GM12878 (cell line): Measurements from ENCODE around the gene GEMIN2. TPM values are rescaled to one million over a fixed set of nuclear protein-coding genes. Genes with fewer than 3 reads are reported as not detected.

Source experiments
- ATAC-seq: fragments of 200-7000 bp; cut with Tn5 transposase; 3 replicates; pipeline ENCODE4 v1.9.1; 2020; ENCODE audit warnings: mild to moderate bottlenecking, moderate library complexity
- BruUV-seq: library from RNA; stranded (reverse); fragments of 400-500 nt; replicated peaks from 2 replicates; lab custom pipeline; 2021; lab: Mats Ljungman, UMichigan
- CTCF ChIA-PET: fragments of 300-600 bp; sonication (Branson Sonifier 250); formaldehyde crosslinking; extraction: SDS; loops from one replicate; lab custom pipeline; 2021; ENCODE audit warnings: inconsistent platforms; lab: Yijun Ruan, JAX
- POLR2A ChIA-PET: fragments of 350-600 bp; formaldehyde crosslinking; extraction: SDS; loops from one replicate; lab custom pipeline; 2021; ENCODE audit warnings: inconsistent platforms; lab: Charles Lee
- RAD21 ChIA-PET: fragments of 300-600 bp; sonication (Branson Sonifier 250); formaldehyde crosslinking; loops from one replicate; lab custom pipeline; 2023; ENCODE audit warnings: antibody characterized with exemption; ENCODE audit not compliant: unreplicated experiment; lab: Charles Lee
- SMC1A ChIA-PET: fragments of 300-600 bp; sonication (Branson Sonifier 250); formaldehyde crosslinking; loops from one replicate; lab custom pipeline; 2023; ENCODE audit not compliant: unreplicated experiment, uncharacterized antibody; lab: Charles Lee
- DNase-seq: peaks from one replicate; pipeline ENCODE4 v3.0.0-alpha.2; 2011; ENCODE audit warnings: low read depth, low spot score
- FAIRE-seq: peaks from 3 replicates; lab custom pipeline; 2011; peaks lifted over from hg19 to GRCh38; lab: Jason Lieb, UNC
- H2AFZ ChIP-seq: 2 replicates; pipeline ENCODE4 v1.6.0; 2011; ENCODE audit warnings: low read depth, low read length, control low read depth; ENCODE audit not compliant: control insufficient read depth
- H3K27ac ChIP-seq: 2 replicates; pipeline ENCODE4 v1.5.1; 2011; ENCODE audit warnings: control low read depth; ENCODE audit not compliant: control insufficient read depth, insufficient read depth
- H3K27me3 ChIP-seq, 2 experiments: replicated peaks in 1 of 2; 2 replicates each; pipeline versions ENCODE4 v1.6.0 to v1.6.1; 2011; ENCODE audit warnings: low read length in 1 of 2; ENCODE audit not compliant: control insufficient read depth in 2 of 2, insufficient read depth in 2 of 2
- H3K36me3 ChIP-seq, 2 experiments: 2 replicates each; pipeline ENCODE4 v1.5.1; 2011; ENCODE audit warnings: low read length in 1 of 2; ENCODE audit not compliant: control insufficient read depth in 2 of 2, insufficient read depth in 2 of 2
- H3K4me1 ChIP-seq: 2 replicates; pipeline ENCODE4 v1.6.1; 2011; ENCODE audit warnings: mild to moderate bottlenecking, low read length, moderate library complexity, mixed read lengths; ENCODE audit not compliant: control insufficient read depth, insufficient read depth
- H3K4me2 ChIP-seq: 2 replicates; pipeline ENCODE4 v1.6.0; 2011; ENCODE audit warnings: control low read depth; ENCODE audit not compliant: control insufficient read depth, insufficient read depth
- H3K4me3 ChIP-seq: fragments of 200-600 bp; sonication (generic); 2 replicates; pipeline ENCODE4 v1.5.1; 2016
- H3K79me2 ChIP-seq: 2 replicates; pipeline ENCODE4 v1.6.0; 2011; ENCODE audit warnings: low read length; ENCODE audit not compliant: control insufficient read depth, insufficient read depth
- H3K9ac ChIP-seq: 2 replicates; pipeline ENCODE4 v1.8.0; 2011; ENCODE audit warnings: low read length, control low read depth, mixed read lengths; ENCODE audit not compliant: control insufficient read depth, insufficient read depth
- H3K9me3 ChIP-seq: replicated peaks from 3 replicates; pipeline ENCODE4 v1.5.1; 2011; ENCODE audit warnings: mild to moderate bottlenecking, low read length; ENCODE audit not compliant: control insufficient read depth, insufficient read depth
- H4K20me1 ChIP-seq: 2 replicates; pipeline ENCODE4 v1.6.0; 2011; ENCODE audit not compliant: control insufficient read depth, insufficient read depth
- BCL3 ChIP-seq: IDR thresholded peaks from 2 replicates; pipeline ENCODE4 v1.6.1; 2011; ENCODE audit warnings: borderline replicate concordance, low read depth, mild to moderate bottlenecking, moderate library complexity, low read length; ENCODE audit not compliant: insufficient read depth, poor library complexity, severe bottlenecking
- CBX3 ChIP-seq: fragments of 200-600 bp; sonication (generic); IDR thresholded peaks from 2 replicates; pipeline ENCODE4 v1.6.1; 2016; ENCODE audit warnings: low read depth, borderline replicate concordance
- CREB1 ChIP-seq: IDR thresholded peaks from 2 replicates; pipeline ENCODE4 v1.6.1; 2012; ENCODE audit warnings: low read depth, mild to moderate bottlenecking, inconsistent platforms
- CTCF ChIP-seq, 3 experiments: IDR thresholded peaks in 2 of 3; conservative IDR thresholded peaks in 1 of 3; 2 replicates each; pipeline ENCODE4 v1.5.1; 2011; ENCODE audit warnings: low read depth in 3 of 3, low read length in 3 of 3, mild to moderate bottlenecking in 3 of 3, control low read depth in 2 of 3, moderate library complexity in 2 of 3, inconsistent platforms in 1 of 3, mixed read lengths in 1 of 3; ENCODE audit not compliant: control insufficient read depth in 2 of 3, insufficient read depth in 1 of 3; ENCODE audit errors: extremely low read depth in 1 of 3
- EED ChIP-seq: sonication (generic); IDR thresholded peaks from 2 replicates; pipeline ENCODE4 v1.6.1; 2016; ENCODE audit warnings: antibody characterized with exemption, low read depth
- ELK1 ChIP-seq: IDR thresholded peaks from 2 replicates; pipeline ENCODE4 v1.6.1; 2012; ENCODE audit warnings: low read depth, low read length, improper control_type of control experiment
- ESRRA ChIP-seq: IDR thresholded peaks from 2 replicates; pipeline ENCODE4 v1.6.1; 2012; ENCODE audit warnings: mild to moderate bottlenecking, low read length, improper control_type of control experiment
- FOXK2 ChIP-seq: fragments of 450-650 bp; IDR thresholded peaks from 2 replicates; pipeline ENCODE4 v1.6.1; 2017; ENCODE audit warnings: mild to moderate bottlenecking, moderate library complexity
- HDAC6 ChIP-seq: fragments of 200-600 bp; sonication (generic); IDR thresholded peaks from one replicate; pipeline ENCODE4 v1.8.0; 2017; ENCODE audit warnings: antibody characterized with exemption; ENCODE audit not compliant: unreplicated experiment
- IKZF1 ChIP-seq: fragments of 450-650 bp; conservative IDR thresholded peaks from 2 replicates; pipeline ENCODE4 v1.6.1; 2017; ENCODE audit warnings: antibody characterized with exemption, mild to moderate bottlenecking
- IRF3 ChIP-seq: fragments of 450-650 bp; IDR thresholded peaks from 2 replicates; pipeline ENCODE4 v1.6.1; 2014; ENCODE audit warnings: mild to moderate bottlenecking
- SIN3A ChIP-seq: IDR thresholded peaks from 2 replicates; pipeline ENCODE4 v1.6.1; 2012; ENCODE audit warnings: low read depth, low read length, improper control_type of control experiment
- SMAD1 ChIP-seq: fragments of 450-650 bp; IDR thresholded peaks from 2 replicates; pipeline ENCODE4 v1.6.1; 2018; ENCODE audit warnings: mild to moderate bottlenecking, low read depth; ENCODE audit not compliant: partially characterized antibody
- SMARCA5 ChIP-seq: fragments of 450-650 bp; IDR thresholded peaks from 2 replicates; pipeline ENCODE4 v1.6.1; 2017; ENCODE audit warnings: mild to moderate bottlenecking
- ZNF217 ChIP-seq: fragments of 450-650 bp; IDR thresholded peaks from 2 replicates; pipeline ENCODE4 v1.6.1; 2017; ENCODE audit warnings: antibody characterized with exemption, mild to moderate bottlenecking
- ZNF592 ChIP-seq: fragments of 450-650 bp; IDR thresholded peaks from 2 replicates; pipeline ENCODE4 v1.6.1; 2017; ENCODE audit warnings: mild to moderate bottlenecking, moderate library complexity
- WGBS: methylation state at CpG from one replicate; pipeline ENCODE4 v1.1.6; 2016; ENCODE audit warnings: low lambda C conversion rate; ENCODE audit not compliant: insufficient replicate concordance, insufficient coverage; ENCODE audit errors: missing lambda C conversion rate; 5-methylcytosine and 5-hydroxymethylcytosine counted together
- in situ Hi-C: fragments of 300-500 bp; cut with MboI; formaldehyde crosslinking; loops from 9 replicates; pipeline ENCODE4 v1.14.3; 2018; ENCODE audit warnings: mixed read lengths
- intact Hi-C: fragments of 100-400 bp; cut with micrococcal nuclease; formaldehyde crosslinking; loops from one replicate; pipeline ENCODE4 v1.14.2; 2022; ENCODE audit not compliant: unreplicated experiment
- polyA plus RNA-seq, 11 experiments: library from polyadenylated mRNA; depleted of rRNA in 4 of 11; unstranded in 6 of 11; stranded (reverse) in 5 of 11; fragments of >200 nt; fragmentation: Nextera tagmentation in 4 of 11; fragmentation: Illumina TruSeq in 1 of 11; extraction: Ambion mirVana in 4 of 11; extraction: Trizol in 1 of 11; gene quantifications; 1 replicate in 1 of 11; 2 replicates in 10 of 11; pipeline versions ENCODE4 v1.2.1 to v1.2.3, GENCODE V29; 2011 to 2016; ENCODE audit warnings: inconsistent platforms in 2 of 11, missing spikeins in 2 of 11, low read depth in 1 of 11
- total RNA-seq, 4 experiments: library from RNA; depleted of rRNA in 3 of 4; stranded (reverse); fragments of >200 nt in 3 of 4; fragmentation: Illumina TruSeq in 1 of 4; extraction: Trizol in 1 of 4; gene quantifications; 2 replicates each; pipeline versions ENCODE4 v1.2.1 to v1.2.3, GENCODE V29; 2013 to 2021

GEMIN2 gene
- total and polyA plus RNA-seq, 10 of the 15 experiments (the other 5 are each of a cell fraction or from before 2014, with no cell fraction given) = 25.9 to 69.3 (median 46.1) TPM

GRCh38 chr14:39069923-39070322, 44.2 kb upstream of the GEMIN2 start:
- H3K4me2 ChIP-seq = no peak overlapping the region
- ChIA-PET POLR2A (no interaction called here), RAD21 (no interaction called here), SMC1A (no interaction called here), CTCF (no interaction called here)
- no peak overlapping the region for H3K4me3 ChIP-seq
- H2AFZ ChIP-seq = no peak overlapping the region
- no TSS peak for BruUV-seq
- peaks cover 1 to 27% of the 10 kb centered on the region in 2 experiments; a peak in 3 of 4 replicates for H3K36me3 ChIP-seq
- in situ Hi-C loops (no loop called here), intact Hi-C loops (no loop called here)
- H3K4me1 ChIP-seq = no peaks in the 10 kb centered on the region
- H3K79me2 ChIP-seq = no peaks in the 10 kb centered on the region
- no peak overlapping the region for H3K27ac ChIP-seq
- ATAC-seq = no peak
- H3K9me3 ChIP-seq = no peaks in the 10 kb centered on the region
- no peak overlapping the region for H3K9ac ChIP-seq
- H4K20me1 ChIP-seq = no peaks in the 10 kb centered on the region
- no peak for DNase-seq
- FAIRE-seq = no peak
- no peaks in the 10 kb centered on the region for H3K27me3 ChIP-seq
- 100% methylated on average over 5 of the region's 5 CpGs for WGBS
- TF ChIP-seq CTCF (IDR thresholded peaks at IDR 0.05 in 2 of 3, conservative IDR thresholded peaks at IDR 0.05 in 1 of 3; ENCODE audit: control insufficient read depth in 2 of 3, extremely low read depth in 1 of 3, insufficient read depth in 1 of 3, low read depth in 3 of 3, low read length in 3 of 3) (no peak), SMAD1 (no peak), IRF3 (no peak), IKZF1 (no peak), ZNF217 (no peak), CREB1 (no peak), FOXK2 (no peak), SIN3A (no peak), SMARCA5 (no peak), EED (no peak), HDAC6 (no peak), ZNF592 (no peak), ESRRA (no peak), ELK1 (no peak), CBX3 (no peak), BCL3 (no peak)
